ENCODE results near the gene NBDY. TPM values are rescaled to one million over a fixed set of nuclear protein-coding genes. Genes with fewer than 3 reads are reported as not detected.
"Not testable (repeated sequence)": the region's sequence is repeated elsewhere in the genome, so short reads cannot be mapped to it uniquely, and the experiment has no call there.

Gene NBDY
- total RNA-seq, 1 donor from 2014 or later, result 3.9 TPM

GRCh38 chrX:56764153-56764974 is 35.3 kb downstream of the NBDY start:
- peak; percentile 65 for DNase-seq (ENCODE audit: low spot score)
- peak; percentile 85 for ATAC-seq

DNA sequence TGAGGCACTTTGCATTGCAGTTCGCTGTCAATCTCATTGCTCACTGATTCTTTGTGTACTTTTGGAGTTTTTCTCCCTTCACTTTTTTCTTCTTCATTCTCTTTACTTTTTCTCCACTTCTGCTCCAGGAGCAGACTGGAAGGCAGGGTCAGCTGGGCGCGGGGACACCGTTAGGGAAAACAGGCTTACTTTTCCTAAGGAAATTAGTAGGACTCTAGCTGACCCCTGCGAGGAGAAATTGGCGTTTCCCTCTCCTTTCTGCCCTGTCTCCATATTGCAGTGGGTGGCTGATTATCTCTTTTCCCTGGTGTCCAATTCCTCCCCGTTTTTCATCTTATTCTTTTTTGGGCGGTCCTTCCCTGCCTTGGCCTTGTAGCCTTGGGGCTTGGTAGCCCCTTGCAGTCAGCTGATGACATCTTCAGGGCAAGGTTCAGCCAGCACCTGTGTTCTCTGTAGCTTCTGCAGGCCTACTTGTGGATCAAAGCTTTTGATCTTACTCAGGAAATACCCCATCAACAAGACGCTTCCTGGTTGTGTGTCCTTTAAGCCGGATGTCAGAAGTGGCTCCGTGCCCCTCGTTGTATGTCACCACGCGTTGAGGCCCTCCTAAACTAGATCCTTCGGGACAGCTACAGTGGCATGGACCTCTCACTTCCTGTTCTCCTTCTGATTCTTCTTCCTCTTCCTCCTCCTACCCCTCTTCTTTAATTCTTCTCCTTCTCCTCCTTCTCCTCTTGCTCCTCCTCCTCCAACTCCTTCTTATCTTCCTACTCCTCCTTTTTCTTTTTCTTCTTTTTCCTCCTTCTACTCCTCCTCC is 36.1 kb downstream of the NBDY start:
- DNase-seq (ENCODE audit: low spot score) (no peak), ATAC-seq (no peak)

GRCh38 chrX:56765811-56766553 is 36.9 kb downstream of the NBDY start:
- DNase-seq (ENCODE audit: low spot score) (no peak), ATAC-seq (no peak)

- DNase-seq (ENCODE audit: low spot score) (no peak), ATAC-seq (no peak)
These were observed 37.7 kb downstream of the NBDY start for GRCh38 chrX:56766554-56767347.

- not testable (repeated sequence) for ATAC-seq; DNase-seq (ENCODE audit: low spot score)
These were observed 38.5 kb downstream of the NBDY start for GRCh38 chrX:56767348-56768119.

- ATAC-seq, result not testable (repeated sequence)
These were observed 39.1 kb downstream of the NBDY start for GRCh38 chrX:56768120-56768660.

DNA sequence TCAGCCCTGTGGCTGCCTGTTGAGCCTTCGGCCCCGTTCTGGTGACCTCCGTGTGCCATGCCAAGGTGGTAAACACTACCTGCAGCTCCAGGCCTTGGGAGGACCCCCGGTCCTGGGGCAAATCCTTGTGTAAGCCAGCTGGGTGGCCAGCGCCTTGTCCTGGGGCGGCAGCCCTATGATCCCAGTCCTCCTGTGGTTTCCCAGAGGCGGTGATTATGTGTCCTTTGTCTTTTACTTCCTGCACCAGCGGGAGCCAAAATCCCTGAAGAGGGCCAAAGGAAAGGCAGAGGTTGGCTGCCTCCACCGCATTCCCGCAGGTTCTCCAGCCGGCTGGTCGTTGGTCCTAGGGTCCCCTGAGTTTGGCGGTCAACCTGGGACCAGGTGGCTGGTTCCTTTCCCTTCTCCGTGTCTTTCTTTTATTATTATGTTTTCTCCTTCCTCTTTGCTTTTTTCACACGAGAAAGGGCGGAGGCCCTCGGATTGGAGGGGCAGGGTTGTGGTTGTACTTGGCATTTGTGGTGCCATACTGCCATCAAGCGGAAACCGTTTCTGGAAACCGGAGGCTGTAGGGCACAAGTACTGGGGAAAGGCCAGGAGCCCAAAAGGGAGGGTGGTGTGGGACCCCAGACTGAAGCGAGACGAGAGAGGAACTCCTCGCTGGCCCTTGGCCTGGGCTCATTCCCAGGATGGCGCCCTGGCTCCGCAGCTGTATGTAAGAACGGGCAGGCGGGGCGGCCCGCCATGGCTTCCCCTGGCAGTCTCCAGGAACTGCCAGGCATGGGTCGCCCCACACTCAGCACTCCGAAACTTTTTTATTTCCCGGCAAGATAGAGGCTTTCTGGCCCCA is 43.9 kb downstream of the NBDY start:
- not testable (repeated sequence) for ATAC-seq; DNase-seq (ENCODE audit: low spot score)

More at GRCh38 chrX:56768120-56768660, 39.1 kb downstream of the NBDY start:
- DNase-seq (ENCODE audit: low spot score), result not testable (repeated sequence)

DNA sequence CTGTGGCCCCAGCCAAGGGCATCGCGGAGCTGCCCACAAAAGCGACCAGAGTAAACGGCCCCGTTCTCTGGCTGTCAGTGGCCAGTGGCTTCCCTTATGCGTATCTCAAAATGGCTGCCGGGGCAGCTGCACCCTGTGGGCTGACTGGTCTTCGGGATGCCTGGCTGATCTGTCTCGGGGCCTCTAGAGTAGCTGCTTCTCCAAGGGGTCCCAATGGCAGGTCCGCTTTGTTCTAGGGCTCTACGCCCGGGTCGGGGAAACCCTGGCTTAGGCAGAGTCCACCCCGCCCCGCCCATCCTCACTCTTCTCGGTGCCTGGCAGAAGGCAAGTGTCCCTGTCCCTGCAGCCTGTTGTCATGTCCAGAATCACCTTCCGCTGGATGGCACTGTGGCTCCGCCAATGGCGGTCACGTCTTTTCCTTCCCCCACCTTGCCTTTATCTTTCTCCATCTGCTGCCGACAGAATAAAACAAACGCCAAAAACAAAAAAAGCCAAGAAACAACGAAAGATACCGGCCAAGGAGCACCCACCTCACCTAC is 44.5 kb downstream of the NBDY start:
- ATAC-seq; DNase-seq (ENCODE audit: low spot score): not testable (repeated sequence)

DNA sequence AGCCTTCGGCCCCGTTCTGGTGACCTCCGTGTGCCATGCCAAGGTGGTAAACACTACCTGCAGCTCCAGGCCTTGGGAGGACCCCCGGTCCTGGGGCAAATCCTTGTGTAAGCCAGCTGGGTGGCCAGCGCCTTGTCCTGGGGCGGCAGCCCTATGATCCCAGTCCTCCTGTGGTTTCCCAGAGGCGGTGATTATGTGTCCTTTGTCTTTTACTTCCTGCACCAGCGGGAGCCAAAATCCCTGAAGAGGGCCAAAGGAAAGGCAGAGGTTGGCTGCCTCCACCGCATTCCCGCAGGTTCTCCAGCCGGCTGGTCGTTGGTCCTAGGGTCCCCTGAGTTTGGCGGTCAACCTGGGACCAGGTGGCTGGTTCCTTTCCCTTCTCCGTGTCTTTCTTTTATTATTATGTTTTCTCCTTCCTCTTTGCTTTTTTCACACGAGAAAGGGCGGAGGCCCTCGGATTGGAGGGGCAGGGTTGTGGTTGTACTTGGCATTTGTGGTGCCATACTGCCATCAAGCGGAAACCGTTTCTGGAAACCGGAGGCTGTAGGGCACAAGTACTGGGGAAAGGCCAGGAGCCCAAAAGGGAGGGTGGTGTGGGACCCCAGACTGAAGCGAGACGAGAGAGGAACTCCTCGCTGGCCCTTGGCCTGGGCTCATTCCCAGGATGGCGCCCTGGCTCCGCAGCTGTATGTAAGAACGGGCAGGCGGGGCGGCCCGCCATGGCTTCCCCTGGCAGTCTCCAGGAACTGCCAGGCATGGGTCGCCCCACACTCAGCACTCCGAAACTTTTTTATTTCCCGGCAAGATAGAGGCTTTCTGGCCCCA is 49.3 kb downstream of the NBDY start:
- not testable (repeated sequence) for ATAC-seq; DNase-seq (ENCODE audit: low spot score)

- not testable (repeated sequence) for DNase-seq (ENCODE audit: low spot score); ATAC-seq
These were observed 50.0 kb downstream of the NBDY start for GRCh38 chrX:56778924-56779468.

- not testable (repeated sequence) for ATAC-seq; DNase-seq (ENCODE audit: low spot score)
These were observed 51.9 kb downstream of the NBDY start for GRCh38 chrX:56780681-56781649.

GRCh38 chrX:56782352-56782751 is 53.3 kb downstream of the NBDY start:
- DNase-seq (ENCODE audit: low spot score) (no peak), ATAC-seq (no peak)

- ATAC-seq, result no peak
- no peak for DNase-seq (ENCODE audit: low spot score)
These were observed 53.9 kb downstream of the NBDY start for GRCh38 chrX:56782791-56783449.

DNA sequence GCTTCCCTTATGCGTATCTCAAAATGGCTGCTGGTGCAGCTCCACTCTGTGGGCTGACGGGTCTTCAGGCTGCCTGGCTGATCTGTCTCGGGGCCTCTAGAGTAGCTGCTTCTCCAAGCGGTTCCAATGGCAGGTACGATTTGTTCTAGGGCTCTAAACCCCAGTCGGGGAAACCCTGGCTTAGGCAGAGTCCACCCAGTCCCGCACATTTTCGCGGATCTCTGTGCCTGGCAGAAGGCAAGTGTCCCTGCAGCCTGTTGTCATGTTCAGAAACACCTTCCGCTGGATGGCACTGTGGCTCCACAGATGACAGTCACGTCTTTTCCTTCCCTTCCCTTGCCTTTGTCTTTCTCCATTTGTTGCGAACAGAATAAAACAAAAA is 54.4 kb downstream of the NBDY start:
- ATAC-seq (peak; percentile 19), DNase-seq (ENCODE audit: low spot score) (no peak)

GRCh38 chrX:56783996-56784620 is 55.1 kb downstream of the NBDY start:
- ATAC-seq (no peak), DNase-seq (ENCODE audit: low spot score) (no peak)
